ES-I3 (cell line): ENCODE results near the gene ANTXR1.

ENCODE experiments used
- H3K36me3 ChIP-seq: 2 replicates; pipeline ENCODE4 v1.6.1; 2013; ENCODE audit warnings: mild to moderate bottlenecking, low read length, control low read depth, moderate library complexity; ENCODE audit not compliant: insufficient read depth
- H3K4me1 ChIP-seq: 2 replicates; pipeline ENCODE4 v1.6.1; 2013; ENCODE audit warnings: mild to moderate bottlenecking, control low read depth, low read length; ENCODE audit not compliant: insufficient read depth
- H3K9ac ChIP-seq: 2 replicates; pipeline ENCODE4 v1.6.1; 2013; ENCODE audit warnings: low read depth, mild to moderate bottlenecking, low read length, moderate library complexity
- H3K9me3 ChIP-seq: 2 replicates; pipeline ENCODE4 v1.6.1; 2013; ENCODE audit warnings: mild to moderate bottlenecking, low read length, moderate library complexity; ENCODE audit not compliant: control insufficient read depth, insufficient read depth

The ANTXR1 gene

GRCh38 chr2:69175790-69176715 is 163.1 kb downstream of the ANTXR1 start:
- H3K9ac ChIP-seq = no peak overlapping the region
- no peaks in the 10 kb centered on the region for H3K36me3 ChIP-seq
- H3K9me3 ChIP-seq = no peaks in the 10 kb centered on the region
- H3K4me1 ChIP-seq = peaks cover 17% of the 10 kb centered on the region

GRCh38 chr2:69177063-69177771 is 164.2 kb downstream of the ANTXR1 start:
- no peaks in the 10 kb centered on the region for H3K9me3 ChIP-seq
- peaks cover 17% of the 10 kb centered on the region for H3K4me1 ChIP-seq
- H3K9ac ChIP-seq = peak overlapping the region; percentile 55; the same call in 1 of the 2 replicates
- no peaks in the 10 kb centered on the region for H3K36me3 ChIP-seq

- Histone ChIP-seq H3K9me3 (no peaks in the 10 kb centered on the region), H3K4me1 (peaks cover 17% of the 10 kb centered on the region), H3K36me3 (no peaks in the 10 kb centered on the region), H3K9ac (peak overlapping the region; percentile 55)
These were observed 165.0 kb downstream of the ANTXR1 start for GRCh38 chr2:69177785-69178636.

GRCh38 chr2:69178756-69179155 is 165.8 kb downstream of the ANTXR1 start:
- H3K9ac ChIP-seq = peak overlapping the region; percentile 7; the same call in 1 of the 2 replicates
- H3K4me1 ChIP-seq = peaks cover 17% of the 10 kb centered on the region
- no peaks in the 10 kb centered on the region for H3K9me3 ChIP-seq
- no peaks in the 10 kb centered on the region for H3K36me3 ChIP-seq

GRCh38 chr2:69180227-69180626 is 167.2 kb downstream of the ANTXR1 start:
- no peaks in the 10 kb centered on the region for H3K9me3 ChIP-seq
- peaks cover 17% of the 10 kb centered on the region for H3K4me1 ChIP-seq
- no peaks in the 10 kb centered on the region for H3K36me3 ChIP-seq
- no peak overlapping the region for H3K9ac ChIP-seq

- Histone ChIP-seq H3K9me3 (no peaks in the 10 kb centered on the region), H3K4me1 (peaks cover 17% of the 10 kb centered on the region), H3K9ac (no peak overlapping the region), H3K36me3 (no peaks in the 10 kb centered on the region)
These were observed 168.0 kb downstream of the ANTXR1 start for GRCh38 chr2:69180974-69181373.

GRCh38 chr2:69181806-69182427 is 168.9 kb downstream of the ANTXR1 start:
- Histone ChIP-seq H3K9ac (no peak overlapping the region), H3K4me1 (peaks cover 11% of the 10 kb centered on the region), H3K36me3 (no peaks in the 10 kb centered on the region)

GRCh38 chr2:69183659-69184058 is 170.7 kb downstream of the ANTXR1 start:
- Histone ChIP-seq H3K9ac (no peak overlapping the region), H3K9me3 (no peaks in the 10 kb centered on the region), H3K36me3 (no peaks in the 10 kb centered on the region), H3K4me1 (no peaks in the 10 kb centered on the region)

More at GRCh38 chr2:69181806-69182427, 168.9 kb downstream of the ANTXR1 start:
- H3K9me3 ChIP-seq = no peaks in the 10 kb centered on the region

GRCh38 chr2:69184224-69184623 is 171.2 kb downstream of the ANTXR1 start:
- Histone ChIP-seq H3K36me3 (no peaks in the 10 kb centered on the region), H3K4me1 (no peaks in the 10 kb centered on the region), H3K9me3 (no peaks in the 10 kb centered on the region), H3K9ac (no peak overlapping the region)

- Histone ChIP-seq H3K9me3 (no peaks in the 10 kb centered on the region), H3K36me3 (no peaks in the 10 kb centered on the region), H3K4me1 (no peaks in the 10 kb centered on the region), H3K9ac (no peak overlapping the region)
These were observed 172.8 kb downstream of the ANTXR1 start for GRCh38 chr2:69185807-69186206.

- Histone ChIP-seq H3K36me3 (no peaks in the 10 kb centered on the region), H3K9ac (no peak overlapping the region), H3K4me1 (no peaks in the 10 kb centered on the region), H3K9me3 (no peaks in the 10 kb centered on the region)
These were observed 173.6 kb downstream of the ANTXR1 start for GRCh38 chr2:69186614-69187013.

- H3K9ac ChIP-seq = no peak overlapping the region
- no peaks in the 10 kb centered on the region for H3K9me3 ChIP-seq
- H3K36me3 ChIP-seq = no peaks in the 10 kb centered on the region
- no peaks in the 10 kb centered on the region for H3K4me1 ChIP-seq
These were observed 175.4 kb downstream of the ANTXR1 start for GRCh38 chr2:69188182-69188900.

- H3K9ac ChIP-seq = no peak overlapping the region
- no peaks in the 10 kb centered on the region for H3K36me3 ChIP-seq
- H3K4me1 ChIP-seq = no peaks in the 10 kb centered on the region
- no peaks in the 10 kb centered on the region for H3K9me3 ChIP-seq
These were observed 177.9 kb downstream of the ANTXR1 start for GRCh38 chr2:69190743-69191404.
